GM12892 (cell line): ENCODE data around the gene ACAD10.

Experiments
- POLR2A ChIP-seq: IDR thresholded peaks from 2 replicates; pipeline ENCODE4 v1.6.1; 2011; ENCODE audit warnings: low read depth, low read length, control low read depth
- POLR2AphosphoS5 ChIP-seq: IDR thresholded peaks from 2 replicates; pipeline ENCODE4 v1.6.1; 2011; ENCODE audit warnings: low read depth, low read length, control low read depth
- TAF1 ChIP-seq: IDR thresholded peaks from 2 replicates; pipeline ENCODE4 v1.6.1; 2011; ENCODE audit warnings: low read depth, mild to moderate bottlenecking, control low read depth, low read length, borderline replicate concordance

GRCh38 chr12:111785651-111786050 lies 99.8 kb downstream of the ACAD10 start:
- no peak for TF ChIP-seq TAF1
- TF ChIP-seq POLR2A: no peak
- no peak for TF ChIP-seq POLR2AphosphoS5
